Natural killer cell (primary cell): ENCODE data around the gene PTPRN2. TPM values are rescaled to one million over a fixed set of nuclear protein-coding genes. Genes with fewer than 3 reads are reported as not detected.

ENCODE experiments used
- ATAC-seq, 3 donors: fragments of 150-1000 bp in 2 of 3; fragments of 200-7000 bp in 1 of 3; cut with Tn5 transposase; 1 replicate in 1 of 3; 2 replicates in 2 of 3; pipeline ENCODE4 v1.10.0; 2021; ENCODE audit warnings: mild to moderate bottlenecking in 2 of 3, moderate library complexity in 2 of 3
- DNase-seq, 2 donors: peaks; one replicate each; pipeline versions ENCODE4 v3.0.0 to v3.0.0-alpha.2; 2013 to 2021; ENCODE audit warnings: mixed read lengths in 1 of 2
- H3K27ac ChIP-seq: one replicate; pipeline ENCODE4 v1.5.1; 2013; ENCODE audit warnings: mild to moderate bottlenecking, low read length
- H3K27me3 ChIP-seq: one replicate; pipeline ENCODE4 v1.6.1; 2013; ENCODE audit warnings: low read length; ENCODE audit not compliant: control insufficient read depth, insufficient read depth
- H3K36me3 ChIP-seq: one replicate; pipeline ENCODE4 v1.6.1; 2013; ENCODE audit warnings: low read length; ENCODE audit not compliant: control insufficient read depth, insufficient read depth
- H3K4me1 ChIP-seq: one replicate; pipeline ENCODE4 v1.6.1; 2013; ENCODE audit warnings: low read length; ENCODE audit not compliant: control insufficient read depth, insufficient read depth
- H3K4me3 ChIP-seq: one replicate; pipeline ENCODE4 v1.5.1; 2013; ENCODE audit warnings: low read length
- H3K9me3 ChIP-seq: one replicate; pipeline ENCODE4 v1.6.1; 2013; ENCODE audit warnings: low read length; ENCODE audit not compliant: control insufficient read depth, insufficient read depth
- H3K27ac Mint-ChIP-seq, 2 donors: one replicate each; pipeline ENCODE4 v1.8.0; 2022; ENCODE audit warnings: mild to moderate bottlenecking in 2 of 2, mixed read lengths in 2 of 2, moderate library complexity in 1 of 2
- H3K27me3 Mint-ChIP-seq, 2 donors: one replicate each; pipeline ENCODE4 v1.8.0; 2022; ENCODE audit warnings: low read depth in 2 of 2, mixed read lengths in 2 of 2
- H3K36me3 Mint-ChIP-seq: one replicate; pipeline ENCODE4 v1.8.0; 2022; ENCODE audit warnings: mixed read lengths
- H3K4me1 Mint-ChIP-seq, 2 donors: one replicate each; pipeline ENCODE4 v1.8.0; 2022; ENCODE audit warnings: mixed read lengths in 2 of 2
- H3K4me3 Mint-ChIP-seq: one replicate; pipeline ENCODE4 v1.8.0; 2022; ENCODE audit warnings: mild to moderate bottlenecking, moderate library complexity, mixed read lengths
- H3K9me3 Mint-ChIP-seq, 2 donors: one replicate each; pipeline ENCODE4 v1.8.0; 2022; ENCODE audit warnings: mixed read lengths in 2 of 2
- WGBS: methylation state at CpG from one replicate; pipeline ENCODE4 v1.1.7; 2013; ENCODE audit warnings: missing lambda C conversion rate; ENCODE audit not compliant: insufficient coverage; 5-methylcytosine and 5-hydroxymethylcytosine counted together
- intact Hi-C: fragments of 100-400 bp; cut with micrococcal nuclease; formaldehyde crosslinking; loops from one replicate; pipeline ENCODE4 v1.14.2; 2022
- total RNA-seq, 4 donors: library from RNA; stranded (reverse); fragments of 120-200 nt in 1 of 4; gene quantifications; one replicate each; pipeline versions ENCODE4 v1.2.3 to v1.2.4, GENCODE V29; 2013 to 2022
- TF ChIP-seq, protein P1 (sequence below): fragments of 200-600 bp; IDR thresholded peaks from one replicate; pipeline ENCODE4 v1.8.0; 2022; ENCODE audit warnings: antibody characterized with exemption

PTPRN2 gene
- total RNA-seq, 3 donors from 2014 or later (not counting 1 experiment from before 2014, with no cell fraction given) = 1.3 to 2.5 (median 1.9) TPM

GRCh38 chr7:158185653-158186052 lies 402.0 kb downstream of the PTPRN2 start:
- no peak overlapping the region for H3K4me3 Mint-ChIP-seq
- 92% methylated on average over 8 of the region's 8 CpGs for WGBS
- H3K27me3 Mint-ChIP-seq = no peaks in the 10 kb centered on the region
- H3K27me3 ChIP-seq = no peaks in the 10 kb centered on the region
- peaks cover 12% of the 10 kb centered on the region for H3K9me3 ChIP-seq
- intact Hi-C loops = no loop called here
- no peaks in the 10 kb centered on the region for H3K36me3 ChIP-seq
- TF ChIP-seq, protein P1, sequence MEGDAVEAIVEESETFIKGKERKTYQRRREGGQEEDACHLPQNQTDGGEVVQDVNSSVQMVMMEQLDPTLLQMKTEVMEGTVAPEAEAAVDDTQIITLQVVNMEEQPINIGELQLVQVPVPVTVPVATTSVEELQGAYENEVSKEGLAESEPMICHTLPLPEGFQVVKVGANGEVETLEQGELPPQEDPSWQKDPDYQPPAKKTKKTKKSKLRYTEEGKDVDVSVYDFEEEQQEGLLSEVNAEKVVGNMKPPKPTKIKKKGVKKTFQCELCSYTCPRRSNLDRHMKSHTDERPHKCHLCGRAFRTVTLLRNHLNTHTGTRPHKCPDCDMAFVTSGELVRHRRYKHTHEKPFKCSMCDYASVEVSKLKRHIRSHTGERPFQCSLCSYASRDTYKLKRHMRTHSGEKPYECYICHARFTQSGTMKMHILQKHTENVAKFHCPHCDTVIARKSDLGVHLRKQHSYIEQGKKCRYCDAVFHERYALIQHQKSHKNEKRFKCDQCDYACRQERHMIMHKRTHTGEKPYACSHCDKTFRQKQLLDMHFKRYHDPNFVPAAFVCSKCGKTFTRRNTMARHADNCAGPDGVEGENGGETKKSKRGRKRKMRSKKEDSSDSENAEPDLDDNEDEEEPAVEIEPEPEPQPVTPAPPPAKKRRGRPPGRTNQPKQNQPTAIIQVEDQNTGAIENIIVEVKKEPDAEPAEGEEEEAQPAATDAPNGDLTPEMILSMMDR = no peak
- DNase-seq (no peak), ATAC-seq (no peak)
- H3K36me3 Mint-ChIP-seq = no peaks in the 10 kb centered on the region
- peaks cover 5 to 8% of the 10 kb centered on the region in 2 donors for H3K9me3 Mint-ChIP-seq
- no peaks in the 10 kb centered on the region for H3K4me1 ChIP-seq
- no peaks in the 10 kb centered on the region for H3K4me1 Mint-ChIP-seq
- H3K27ac ChIP-seq = no peak overlapping the region
- H3K4me3 ChIP-seq = no peak overlapping the region
- no peak overlapping the region for H3K27ac Mint-ChIP-seq

DNA sequence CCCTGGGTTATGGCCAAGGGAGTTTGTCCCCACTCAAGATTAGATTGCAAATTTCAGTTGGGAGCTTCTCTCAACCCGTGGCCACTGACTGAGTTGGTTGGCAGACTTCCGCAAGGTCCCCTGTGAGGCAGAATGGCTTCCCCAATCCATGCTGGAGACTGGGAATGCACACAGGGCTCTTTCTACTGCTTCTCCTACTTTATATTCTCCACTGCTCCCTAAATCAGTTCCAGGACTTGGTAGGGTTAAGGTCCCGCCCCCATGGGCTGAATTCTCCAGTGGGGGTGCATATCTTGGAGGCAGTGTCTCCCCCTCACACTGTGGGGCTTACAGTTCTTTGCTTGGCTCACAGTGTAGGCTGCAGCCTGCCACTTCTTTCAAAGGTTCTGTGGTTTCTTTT lies 404.2 kb downstream of the PTPRN2 start:
- H3K27me3 ChIP-seq = no peaks in the 10 kb centered on the region
- no peaks in the 10 kb centered on the region for H3K36me3 ChIP-seq
- Mint-ChIP-seq H3K36me3 (no peaks in the 10 kb centered on the region), H3K27me3 (no peaks in the 10 kb centered on the region), H3K27ac (no peak overlapping the region), H3K4me3 (no peak overlapping the region), H3K9me3 (peaks cover 5% of the 10 kb centered on the region in 2 donors), H3K4me1 (no peaks in the 10 kb centered on the region)
- TF ChIP-seq, protein P1 = no peak
- H3K9me3 ChIP-seq = no peaks in the 10 kb centered on the region
- H3K4me1 ChIP-seq = no peaks in the 10 kb centered on the region
- ATAC-seq (no peak), DNase-seq (no peak)
- 64% methylated on average over 3 of the region's 3 CpGs for WGBS
- H3K4me3 ChIP-seq = no peak overlapping the region
- no peak overlapping the region for H3K27ac ChIP-seq
- intact Hi-C loops = no loop called here

DNA sequence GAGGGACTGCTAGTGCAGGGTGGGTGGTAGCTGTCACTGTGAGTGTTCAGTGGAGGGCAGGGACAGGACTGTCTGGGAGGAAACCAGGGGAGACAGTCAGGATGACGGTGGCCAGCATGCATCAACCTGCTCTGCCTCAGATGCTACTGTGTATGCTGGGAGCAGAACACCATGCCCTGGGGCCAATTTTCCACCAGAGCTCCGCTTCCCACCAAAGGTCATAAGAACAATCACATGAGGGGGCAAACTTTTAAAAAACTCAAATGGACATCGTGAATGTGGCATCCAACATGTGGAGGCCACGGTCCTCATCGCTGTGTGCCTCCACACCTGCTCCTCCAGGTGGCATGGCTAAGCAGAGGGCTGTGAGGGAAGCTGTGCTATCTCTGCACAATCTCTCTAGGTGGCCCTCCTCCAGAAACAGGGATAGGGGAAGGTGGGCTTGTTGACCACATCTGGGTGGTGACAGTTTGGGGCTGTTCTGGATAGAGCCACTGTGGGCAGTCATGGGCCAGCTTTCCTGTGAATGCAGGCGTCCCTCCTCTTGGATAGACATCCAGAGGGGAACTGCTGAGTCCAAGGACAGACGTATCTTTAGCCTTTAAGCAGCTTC lies 411.0 kb downstream of the PTPRN2 start:
- WGBS = 90% methylated on average over 7 of the region's 7 CpGs

More for the DNA sequence above, 411.0 kb downstream of the PTPRN2 start:
- Histone ChIP-seq H3K9me3 (peaks cover 10% of the 10 kb centered on the region), H3K27me3 (no peaks in the 10 kb centered on the region), H3K27ac (no peak overlapping the region), H3K4me1 (no peaks in the 10 kb centered on the region), H3K36me3 (no peaks in the 10 kb centered on the region), H3K4me3 (no peak overlapping the region)
- intact Hi-C loops = no loop called here
- H3K4me3 Mint-ChIP-seq = no peak overlapping the region
- TF ChIP-seq, protein P1 = no peak
- no peak overlapping the region for H3K27ac Mint-ChIP-seq
- no peaks in the 10 kb centered on the region for H3K4me1 Mint-ChIP-seq
- peaks cover 16 to 18% of the 10 kb centered on the region in 2 donors for H3K9me3 Mint-ChIP-seq
- DNase-seq (no peak), ATAC-seq (no peak)
- H3K36me3 Mint-ChIP-seq = no peaks in the 10 kb centered on the region
- H3K27me3 Mint-ChIP-seq = no peaks in the 10 kb centered on the region
